ENCODE data around the gene OR2J1. TPM values are rescaled to one million over a fixed set of nuclear protein-coding genes. Genes with fewer than 3 reads are reported as not detected.
"Not testable (repeated sequence)": the region's sequence is repeated elsewhere in the genome, so short reads cannot be mapped to it uniquely, and the experiment has no call there.

The OR2J1 gene
- total RNA-seq, 4 donors from 2014 or later: not detected

DNA sequence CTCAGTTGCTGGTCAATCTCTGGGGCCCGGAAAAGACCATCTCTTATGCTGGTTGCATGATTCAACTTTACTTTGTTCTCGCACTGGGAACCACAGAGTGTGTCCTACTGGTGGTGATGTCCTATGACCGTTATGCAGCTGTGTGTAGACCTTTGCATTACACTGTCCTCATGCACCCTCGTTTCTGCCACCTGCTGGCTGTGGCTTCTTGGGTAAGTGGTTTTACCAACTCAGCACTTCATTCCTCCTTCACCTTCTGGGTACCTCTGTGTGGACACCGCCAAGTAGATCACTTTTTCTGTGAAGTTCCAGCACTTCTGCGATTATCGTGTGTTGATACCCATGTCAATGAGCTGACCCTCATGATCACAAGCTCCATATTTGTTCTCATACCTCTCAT is 12.8 kb downstream of the OR2J1 start:
- no peak for DNase-seq
- H3K27ac ChIP-seq: no peak overlapping the region
- H3K9me3 ChIP-seq: no peaks in the 10 kb centered on the region
- no peak for TF ChIP-seq POLR2A (IDR thresholded peaks at IDR 0.05)
- TF ChIP-seq, protein P1, sequence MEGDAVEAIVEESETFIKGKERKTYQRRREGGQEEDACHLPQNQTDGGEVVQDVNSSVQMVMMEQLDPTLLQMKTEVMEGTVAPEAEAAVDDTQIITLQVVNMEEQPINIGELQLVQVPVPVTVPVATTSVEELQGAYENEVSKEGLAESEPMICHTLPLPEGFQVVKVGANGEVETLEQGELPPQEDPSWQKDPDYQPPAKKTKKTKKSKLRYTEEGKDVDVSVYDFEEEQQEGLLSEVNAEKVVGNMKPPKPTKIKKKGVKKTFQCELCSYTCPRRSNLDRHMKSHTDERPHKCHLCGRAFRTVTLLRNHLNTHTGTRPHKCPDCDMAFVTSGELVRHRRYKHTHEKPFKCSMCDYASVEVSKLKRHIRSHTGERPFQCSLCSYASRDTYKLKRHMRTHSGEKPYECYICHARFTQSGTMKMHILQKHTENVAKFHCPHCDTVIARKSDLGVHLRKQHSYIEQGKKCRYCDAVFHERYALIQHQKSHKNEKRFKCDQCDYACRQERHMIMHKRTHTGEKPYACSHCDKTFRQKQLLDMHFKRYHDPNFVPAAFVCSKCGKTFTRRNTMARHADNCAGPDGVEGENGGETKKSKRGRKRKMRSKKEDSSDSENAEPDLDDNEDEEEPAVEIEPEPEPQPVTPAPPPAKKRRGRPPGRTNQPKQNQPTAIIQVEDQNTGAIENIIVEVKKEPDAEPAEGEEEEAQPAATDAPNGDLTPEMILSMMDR (IDR thresholded peaks at IDR 0.05): no peak
- H3K27me3 ChIP-seq: no peaks in the 10 kb centered on the region
- intact Hi-C loops (cut with DNase I; ENCODE audit: low total_unique reads): no loop called here
- H3K4me1 ChIP-seq: no peaks in the 10 kb centered on the region
- no peak overlapping the region for H3K4me3 ChIP-seq
- no peaks in the 10 kb centered on the region for H3K36me3 ChIP-seq

DNA sequence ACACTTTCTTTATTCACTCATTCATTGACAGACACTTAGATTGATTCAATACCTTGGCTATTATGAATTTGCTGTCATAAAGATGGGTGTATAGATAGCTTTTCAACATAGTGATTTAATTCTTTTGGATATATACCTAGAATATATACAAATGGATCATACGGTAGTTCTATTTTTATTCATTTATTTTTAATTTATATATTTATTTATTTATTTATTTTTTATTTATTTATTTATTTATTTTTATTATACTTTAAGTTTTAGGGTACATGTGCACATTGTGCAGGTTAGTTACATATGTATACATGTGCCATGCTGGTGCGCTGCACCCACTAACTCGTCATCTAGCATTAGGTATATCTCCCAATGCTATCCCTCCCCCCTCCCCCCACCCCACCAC is 15.7 kb downstream of the OR2J1 start:
- DNase-seq; H3K4me3 ChIP-seq; H3K27ac ChIP-seq; H3K9me3 ChIP-seq; H3K27me3 ChIP-seq; intact Hi-C loops (cut with DNase I; ENCODE audit: low total_unique reads); H3K4me1 ChIP-seq; H3K36me3 ChIP-seq: not testable (repeated sequence)

DNA sequence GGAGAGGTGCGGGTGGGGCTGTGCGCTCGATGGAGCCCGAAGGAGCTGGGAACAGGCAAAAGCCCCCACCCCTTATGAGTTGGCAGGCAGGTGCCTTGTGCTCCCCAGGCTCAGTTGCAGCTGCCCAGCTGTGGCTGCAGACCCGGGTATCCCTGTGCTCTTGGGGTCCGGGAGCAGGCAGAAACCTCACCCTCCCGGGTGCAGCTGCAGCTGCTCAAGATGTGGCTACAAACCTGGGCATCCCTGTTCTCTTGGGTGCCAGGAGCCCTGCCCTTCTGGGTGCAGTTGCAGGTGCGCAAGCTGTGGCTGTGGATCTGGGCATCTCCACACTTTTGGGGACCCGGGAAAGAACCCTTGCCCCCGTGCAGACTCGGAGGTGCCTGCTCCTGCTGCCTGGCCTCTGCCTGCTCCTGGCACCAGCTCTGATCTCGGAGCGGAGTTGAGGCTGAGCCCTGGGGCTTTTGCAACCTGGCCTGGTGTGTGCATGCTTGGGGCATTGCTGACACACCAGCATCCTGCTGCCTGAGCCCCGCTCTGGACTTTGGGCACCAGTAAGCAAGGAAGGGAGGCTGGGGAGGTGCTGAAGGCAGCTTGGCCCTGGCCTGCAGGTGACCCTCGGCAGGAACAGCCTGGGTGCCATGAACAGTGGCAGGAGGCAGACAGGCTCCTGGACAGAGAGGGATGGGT is 30.2 kb downstream of the OR2J1 start:
- Histone ChIP-seq H3K9me3 (no peaks in the 10 kb centered on the region), H3K27me3 (no peaks in the 10 kb centered on the region), H3K27ac (no peak overlapping the region), H3K4me3 (no peak overlapping the region), H3K4me1 (no peaks in the 10 kb centered on the region), H3K36me3 (no peaks in the 10 kb centered on the region)
- intact Hi-C loops (cut with DNase I; ENCODE audit: low total_unique reads): no loop called here
- no peak for TF ChIP-seq POLR2A (IDR thresholded peaks at IDR 0.05)
- DNase-seq: no peak

DNA sequence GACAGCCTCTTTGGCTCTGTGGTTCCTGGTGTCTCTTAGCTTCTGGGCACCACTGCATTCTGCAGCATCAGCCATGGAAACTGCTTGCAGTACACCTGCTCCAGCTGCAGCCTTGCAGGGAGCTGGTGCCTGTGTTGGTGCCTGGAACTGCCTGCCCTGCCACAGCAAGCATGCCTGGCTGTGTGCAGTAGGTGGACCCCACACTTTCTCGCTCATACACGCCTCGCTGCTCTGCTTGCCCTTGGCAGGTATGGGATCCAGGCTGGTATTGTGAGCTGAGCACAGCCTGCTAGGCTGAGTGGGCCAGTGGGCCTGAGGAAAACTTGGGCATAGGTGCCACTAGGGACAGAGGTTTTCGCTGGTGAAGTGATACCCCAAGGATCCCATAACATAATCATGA is 31.4 kb downstream of the OR2J1 start:
- TF ChIP-seq, protein P1 (IDR thresholded peaks at IDR 0.05): no peak
- TF ChIP-seq POLR2A (IDR thresholded peaks at IDR 0.05): no peak
- no peak for DNase-seq
- intact Hi-C loops (cut with DNase I; ENCODE audit: low total_unique reads): no loop called here
- no peaks in the 10 kb centered on the region for H3K36me3 ChIP-seq
- no peaks in the 10 kb centered on the region for H3K4me1 ChIP-seq
- H3K4me3 ChIP-seq: no peak overlapping the region
- no peaks in the 10 kb centered on the region for H3K9me3 ChIP-seq
- H3K27me3 ChIP-seq: no peaks in the 10 kb centered on the region
- no peak overlapping the region for H3K27ac ChIP-seq

DNA sequence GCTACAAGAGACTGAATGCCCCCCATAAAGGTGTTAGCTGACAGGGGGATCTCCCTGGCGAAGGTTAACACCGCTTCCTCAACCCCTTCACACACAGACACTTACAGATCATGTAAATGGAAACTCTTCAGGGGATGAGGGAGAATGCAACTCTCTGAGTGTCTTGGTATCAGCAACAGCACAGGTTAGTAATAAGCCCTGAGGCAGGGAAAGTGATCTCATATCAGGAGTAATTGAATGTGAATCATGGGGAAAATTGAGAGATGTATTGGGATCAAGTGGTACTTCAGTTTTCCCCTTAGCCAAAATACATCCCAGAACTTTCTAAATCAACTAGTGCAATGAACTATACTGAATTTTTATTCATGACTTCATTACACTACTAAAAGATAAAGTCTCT is 32.4 kb downstream of the OR2J1 start:
- no peak for DNase-seq
- Histone ChIP-seq H3K4me3 (no peak overlapping the region), H3K27me3 (no peaks in the 10 kb centered on the region), H3K27ac (no peak overlapping the region), H3K36me3 (no peaks in the 10 kb centered on the region), H3K4me1 (no peaks in the 10 kb centered on the region), H3K9me3 (no peaks in the 10 kb centered on the region)
- no peak for TF ChIP-seq POLR2A (IDR thresholded peaks at IDR 0.05)
- TF ChIP-seq, protein P1 (IDR thresholded peaks at IDR 0.05): no peak
- intact Hi-C loops (cut with DNase I; ENCODE audit: low total_unique reads): no loop called here

DNA sequence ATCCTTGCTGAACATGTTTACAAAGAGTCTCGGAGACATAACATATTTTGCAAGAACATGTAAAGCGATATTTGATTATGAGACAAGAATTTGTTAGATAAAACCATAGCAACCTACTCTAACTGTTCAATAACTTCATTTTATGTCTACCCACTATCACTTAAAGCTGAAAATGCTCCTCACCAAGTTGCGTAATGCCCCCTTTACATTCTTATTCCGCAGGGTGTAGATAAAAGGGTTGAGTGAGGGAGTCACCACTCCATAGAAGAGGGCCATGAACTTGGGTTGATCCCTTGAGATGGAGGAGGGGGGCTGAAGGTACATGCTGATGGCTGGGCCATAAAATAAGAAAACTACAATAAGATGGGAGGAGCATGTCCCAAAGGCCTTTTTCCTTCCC is 38.4 kb downstream of the OR2J1 start:
- DNase-seq: no peak
- intact Hi-C loops (cut with DNase I; ENCODE audit: low total_unique reads): no loop called here
- Histone ChIP-seq H3K27me3 (no peaks in the 10 kb centered on the region), H3K9me3 (no peaks in the 10 kb centered on the region), H3K4me1 (no peaks in the 10 kb centered on the region), H3K36me3 (no peaks in the 10 kb centered on the region), H3K4me3 (no peak overlapping the region), H3K27ac (no peak overlapping the region)
- no peak for TF ChIP-seq POLR2A (IDR thresholded peaks at IDR 0.05)
- TF ChIP-seq, protein P1 (IDR thresholded peaks at IDR 0.05): no peak

Measured in uterus (tissue), 4 donors.